Measurements from ENCODE around the gene EXOC2. TPM values are rescaled to one million over a fixed set of nuclear protein-coding genes. Genes with fewer than 3 reads are reported as not detected.

EXOC2 gene
- total RNA-seq, 2 experiments from 2014 or later = 22.5 to 24.8 TPM

DNA sequence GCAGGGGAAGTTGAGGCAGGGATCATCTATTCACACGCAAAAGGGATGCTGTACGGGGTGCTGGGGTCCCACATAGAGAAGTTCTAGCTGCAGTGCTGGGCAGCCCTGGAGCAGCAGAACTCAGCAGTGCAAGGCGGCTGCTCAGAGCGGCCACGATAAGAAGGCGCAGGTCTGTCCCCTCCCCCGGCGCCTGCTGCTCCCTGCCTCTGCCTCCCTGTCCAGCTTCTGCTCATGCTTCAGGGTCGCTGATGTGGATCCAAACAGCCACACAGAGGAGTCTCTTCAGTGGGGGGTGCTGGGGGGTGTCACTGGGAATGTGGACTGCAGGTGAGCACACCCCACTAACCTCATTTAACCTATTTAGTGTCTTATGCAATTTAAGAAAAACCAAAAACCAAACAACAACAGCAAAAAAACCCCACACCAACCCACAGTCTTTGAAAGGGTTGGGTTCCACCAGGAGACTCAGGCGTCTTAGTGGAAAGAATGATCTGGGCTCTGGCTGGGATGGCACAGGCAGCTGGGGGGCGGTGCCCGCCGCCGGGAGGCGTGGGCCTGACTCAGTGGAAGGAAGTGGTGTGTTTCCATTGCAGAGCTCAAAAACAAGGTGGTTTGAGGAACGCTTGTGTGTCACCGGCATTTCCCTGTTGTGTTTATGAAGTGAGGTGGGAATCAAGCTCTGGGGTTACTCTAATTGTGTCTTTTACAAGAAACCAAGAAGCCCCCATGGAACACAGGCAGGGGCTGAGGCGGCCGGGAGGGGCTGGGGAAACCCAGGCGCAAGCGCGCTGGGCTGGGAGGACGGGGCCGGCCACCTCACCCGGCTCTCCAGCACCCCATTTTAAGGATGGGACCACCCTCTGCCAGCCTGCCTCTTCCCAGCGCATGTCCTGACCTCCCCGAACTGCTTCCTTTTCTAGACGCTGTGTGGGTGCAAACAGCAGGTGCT, 246.2 kb downstream of the EXOC2 start:
- no peaks in the 10 kb centered on the region for H4K20me1 ChIP-seq (ENCODE audit: insufficient read depth, low read length)
- DNase-seq (ENCODE audit: low spot score) = no peak
- TF ChIP-seq, protein P1, sequence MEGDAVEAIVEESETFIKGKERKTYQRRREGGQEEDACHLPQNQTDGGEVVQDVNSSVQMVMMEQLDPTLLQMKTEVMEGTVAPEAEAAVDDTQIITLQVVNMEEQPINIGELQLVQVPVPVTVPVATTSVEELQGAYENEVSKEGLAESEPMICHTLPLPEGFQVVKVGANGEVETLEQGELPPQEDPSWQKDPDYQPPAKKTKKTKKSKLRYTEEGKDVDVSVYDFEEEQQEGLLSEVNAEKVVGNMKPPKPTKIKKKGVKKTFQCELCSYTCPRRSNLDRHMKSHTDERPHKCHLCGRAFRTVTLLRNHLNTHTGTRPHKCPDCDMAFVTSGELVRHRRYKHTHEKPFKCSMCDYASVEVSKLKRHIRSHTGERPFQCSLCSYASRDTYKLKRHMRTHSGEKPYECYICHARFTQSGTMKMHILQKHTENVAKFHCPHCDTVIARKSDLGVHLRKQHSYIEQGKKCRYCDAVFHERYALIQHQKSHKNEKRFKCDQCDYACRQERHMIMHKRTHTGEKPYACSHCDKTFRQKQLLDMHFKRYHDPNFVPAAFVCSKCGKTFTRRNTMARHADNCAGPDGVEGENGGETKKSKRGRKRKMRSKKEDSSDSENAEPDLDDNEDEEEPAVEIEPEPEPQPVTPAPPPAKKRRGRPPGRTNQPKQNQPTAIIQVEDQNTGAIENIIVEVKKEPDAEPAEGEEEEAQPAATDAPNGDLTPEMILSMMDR (conservative IDR thresholded peaks at IDR 0.05; ENCODE audit: low read length) = no peak
- TF ChIP-seq EZH2phosphoT487 (IDR thresholded peaks at IDR 0.05; ENCODE audit: borderline replicate concordance, low read depth, low read length) = no peak
- no peak overlapping the region for H3K4me2 ChIP-seq (ENCODE audit: low read length)
- ChIA-PET CTCF (ENCODE audit: unreplicated experiment) (no interaction called here), POLR2A (interaction anchor here (1.1 kb wide), 1 partner anchor 12 kb away, joined by 3 read pairs; no protein-coding TSS in a partner anchor)
- intact Hi-C loops (cut with micrococcal nuclease; ENCODE audit: unreplicated experiment) = no loop called here
- no peak overlapping the region for H3K27ac ChIP-seq (ENCODE audit: low read depth, low read length, poor library complexity, severe bottlenecking)
- H2AFZ ChIP-seq (ENCODE audit: low read length) = no peak overlapping the region
- H3K9me3 ChIP-seq (ENCODE audit: low read length) = no peaks in the 10 kb centered on the region
- H3K4me1 ChIP-seq (ENCODE audit: insufficient read depth, low read length, poor library complexity, severe bottlenecking) = no peaks in the 10 kb centered on the region
- no peaks in the 10 kb centered on the region for H3K9me2 ChIP-seq (ENCODE audit: insufficient read depth, low read length)
- no peaks in the 10 kb centered on the region for H3K79me2 ChIP-seq (ENCODE audit: insufficient read depth, low read depth, low read length)
- H3K4me3 ChIP-seq (ENCODE audit: low read depth, low read length, poor library complexity, severe bottlenecking) = no peak overlapping the region
- H3K36me3 ChIP-seq (ENCODE audit: insufficient read depth, low read length) = no peaks in the 10 kb centered on the region
- no TSS peak for BruUV-seq (replicated peaks)

DNA sequence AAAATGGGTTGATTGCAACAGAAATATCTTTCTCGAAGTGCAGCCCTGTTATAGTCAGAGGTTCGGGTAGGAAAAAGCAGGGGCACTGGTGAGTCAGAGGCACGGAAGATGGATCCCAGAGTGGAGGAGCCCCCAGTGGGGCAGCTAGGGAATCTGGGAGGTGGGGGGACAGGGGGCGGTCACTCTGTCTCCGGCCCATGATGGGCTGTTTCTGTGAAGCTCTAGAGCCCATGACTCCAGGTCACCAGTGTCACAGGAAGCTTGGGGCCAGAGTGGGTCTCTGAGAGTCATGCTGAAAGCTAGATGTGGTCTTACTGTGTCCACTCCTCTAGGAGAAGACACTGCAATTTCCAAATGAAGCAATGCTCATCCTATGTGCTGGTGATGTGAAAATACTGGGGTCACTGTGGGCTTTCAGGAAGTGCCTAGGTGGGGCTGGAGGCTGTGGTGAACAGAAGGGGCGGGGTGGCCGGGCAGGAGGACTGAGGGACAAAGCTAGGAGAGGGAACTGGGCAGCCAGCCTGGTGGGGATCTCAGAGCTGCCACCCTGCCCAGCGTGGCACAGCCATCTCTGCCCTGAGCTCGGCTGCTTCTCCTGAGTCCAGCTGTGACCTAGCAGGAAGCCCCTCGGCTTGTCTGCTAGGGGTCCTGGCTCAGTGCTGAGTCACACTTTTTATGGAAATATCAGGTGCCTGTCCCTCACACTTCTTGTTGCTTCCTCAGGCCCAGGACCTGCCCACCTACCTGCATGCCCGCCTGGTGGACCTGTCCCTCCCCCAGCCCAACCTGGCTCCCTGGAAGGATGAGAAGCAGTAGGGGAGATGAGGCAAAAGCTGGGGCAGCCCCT, 247.1 kb downstream of the EXOC2 start:
- no peaks in the 10 kb centered on the region for H3K9me2 ChIP-seq (ENCODE audit: insufficient read depth, low read length)
- TF ChIP-seq, protein P1 (conservative IDR thresholded peaks at IDR 0.05; ENCODE audit: low read length) = no peak
- TF ChIP-seq EZH2phosphoT487 (IDR thresholded peaks at IDR 0.05; ENCODE audit: borderline replicate concordance, low read depth, low read length) = no peak
- no peaks in the 10 kb centered on the region for H3K79me2 ChIP-seq (ENCODE audit: insufficient read depth, low read depth, low read length)
- H3K9me3 ChIP-seq (ENCODE audit: low read length) = no peaks in the 10 kb centered on the region
- no peak overlapping the region for H3K4me3 ChIP-seq (ENCODE audit: low read depth, low read length, poor library complexity, severe bottlenecking)
- intact Hi-C loops (cut with micrococcal nuclease; ENCODE audit: unreplicated experiment) = no loop called here
- POLR2A ChIA-PET = interaction anchor here (1.1 kb wide), 1 partner anchor 11 kb away, joined by 3 read pairs; no protein-coding TSS in a partner anchor
- no peaks in the 10 kb centered on the region for H4K20me1 ChIP-seq (ENCODE audit: insufficient read depth, low read length)
- H3K4me1 ChIP-seq (ENCODE audit: insufficient read depth, low read length, poor library complexity, severe bottlenecking) = no peaks in the 10 kb centered on the region
- H3K27ac ChIP-seq (ENCODE audit: low read depth, low read length, poor library complexity, severe bottlenecking) = no peak overlapping the region
- H3K36me3 ChIP-seq (ENCODE audit: insufficient read depth, low read length) = no peaks in the 10 kb centered on the region
- no peak overlapping the region for H2AFZ ChIP-seq (ENCODE audit: low read length)
- no TSS peak for BruUV-seq (replicated peaks)
- no peak for DNase-seq (ENCODE audit: low spot score)
- CTCF ChIA-PET (ENCODE audit: unreplicated experiment) = no interaction called here
- H3K4me2 ChIP-seq (ENCODE audit: low read length) = no peak overlapping the region

All from OCI-LY7 (cell line).